Mesenchymal stem cell (in vitro differentiated cells and primary cell): ENCODE results near the gene CNNM2.

Experiments
- DNase-seq: peaks from one replicate; pipeline ENCODE4 v3.0.0-alpha.2; 2013
- H2AFZ ChIP-seq: one replicate; pipeline ENCODE4 v1.6.1; 2013; ENCODE audit warnings: low read depth, mild to moderate bottlenecking, control low read depth, inconsistent platforms, low read length, moderate library complexity
- H2AK5ac ChIP-seq: 2 replicates; pipeline ENCODE4 v1.6.1; 2013; ENCODE audit warnings: low read length, moderate library complexity, mild to moderate bottlenecking, inconsistent platforms; ENCODE audit not compliant: severe bottlenecking
- H2BK120ac ChIP-seq: one replicate; pipeline ENCODE4 v1.6.1; 2013; ENCODE audit warnings: low read depth, mild to moderate bottlenecking, inconsistent platforms, low read length, moderate library complexity
- H2BK12ac ChIP-seq, 2 experiments: one replicate each; pipeline ENCODE4 v1.6.1; 2013; ENCODE audit warnings: inconsistent platforms in 2 of 2, low read length in 2 of 2, mild to moderate bottlenecking in 2 of 2, moderate library complexity in 2 of 2, control low read depth in 1 of 2
- H2BK15ac ChIP-seq: one replicate; pipeline ENCODE4 v1.6.1; 2013; ENCODE audit warnings: mild to moderate bottlenecking, low read depth, inconsistent platforms; ENCODE audit not compliant: poor library complexity, severe bottlenecking
- H2BK5ac ChIP-seq: 2 replicates; pipeline ENCODE4 v1.6.1; 2013; ENCODE audit warnings: low read depth, mild to moderate bottlenecking, low read length, control low read depth, inconsistent platforms; ENCODE audit not compliant: poor library complexity, severe bottlenecking
- H3K14ac ChIP-seq, 2 experiments: one replicate each; pipeline ENCODE4 v1.6.1; 2013; ENCODE audit warnings: inconsistent platforms in 2 of 2, low read length in 2 of 2, control low read depth in 1 of 2, mild to moderate bottlenecking in 1 of 2, moderate library complexity in 1 of 2
- H3K18ac ChIP-seq, 2 experiments: one replicate each; pipeline ENCODE4 v1.6.1; 2013; ENCODE audit warnings: inconsistent platforms in 2 of 2, low read length in 2 of 2, control low read depth in 1 of 2, low read depth in 1 of 2, mild to moderate bottlenecking in 1 of 2
- H3K23ac ChIP-seq, 2 experiments: one replicate each; pipeline ENCODE4 v1.6.1; 2013; ENCODE audit warnings: inconsistent platforms in 2 of 2, low read length in 2 of 2, mild to moderate bottlenecking in 2 of 2, moderate library complexity in 2 of 2, control low read depth in 1 of 2
- H3K27ac ChIP-seq: 2 replicates; pipeline ENCODE4 v1.5.1; 2013; ENCODE audit warnings: mild to moderate bottlenecking, moderate library complexity, low read length, control low read depth, inconsistent platforms; ENCODE audit not compliant: poor library complexity, severe bottlenecking
- H3K27me3 ChIP-seq, 2 experiments: 2 replicates each; pipeline versions ENCODE4 v1.6.1 to v1.7.0; 2013; ENCODE audit warnings: low read length in 2 of 2, mild to moderate bottlenecking in 2 of 2, moderate library complexity in 2 of 2, control low read depth in 1 of 2, inconsistent platforms in 1 of 2; ENCODE audit not compliant: control insufficient read depth in 1 of 2, insufficient read depth in 1 of 2
- H3K36me3 ChIP-seq, 2 experiments: 2 replicates each; pipeline versions ENCODE4 v1.6.1 to v1.7.0; 2013; ENCODE audit warnings: low read length in 2 of 2, control low read depth in 1 of 2, inconsistent platforms in 1 of 2, low read depth in 1 of 2, mild to moderate bottlenecking in 1 of 2; ENCODE audit not compliant: insufficient read depth in 2 of 2, control insufficient read depth in 1 of 2
- H3K4ac ChIP-seq, 2 experiments: one replicate each; pipeline ENCODE4 v1.6.1; 2013; ENCODE audit warnings: inconsistent platforms in 2 of 2, low read length in 2 of 2, mild to moderate bottlenecking in 2 of 2, moderate library complexity in 2 of 2, control low read depth in 1 of 2, low read depth in 1 of 2
- H3K4me1 ChIP-seq: 2 replicates; pipeline ENCODE4 v1.6.1; 2013; ENCODE audit warnings: low read depth, low read length, control low read depth; ENCODE audit not compliant: control insufficient read depth, insufficient read depth
- H3K4me2 ChIP-seq: 2 replicates; pipeline ENCODE4 v1.6.1; 2013; ENCODE audit warnings: low read length, mild to moderate bottlenecking, inconsistent platforms; ENCODE audit not compliant: poor library complexity, severe bottlenecking
- H3K4me3 ChIP-seq, 2 experiments: 2 replicates each; pipeline versions ENCODE4 v1.5.1 to v1.7.0; 2013; ENCODE audit warnings: low read length in 2 of 2, mild to moderate bottlenecking in 2 of 2, control low read depth in 1 of 2, low read depth in 1 of 2; ENCODE audit not compliant: insufficient read depth in 1 of 2
- H3K79me1 ChIP-seq: replicated peaks from 2 replicates; pipeline ENCODE4 v1.6.1; 2013; ENCODE audit warnings: mild to moderate bottlenecking, control low read depth, low read length, inconsistent platforms; ENCODE audit not compliant: poor library complexity, severe bottlenecking
- H3K9ac ChIP-seq: 2 replicates; pipeline ENCODE4 v1.7.0; 2013; ENCODE audit warnings: mild to moderate bottlenecking, low read length, moderate library complexity
- H3K9me3 ChIP-seq: 2 replicates; pipeline ENCODE4 v1.7.0; 2013; ENCODE audit warnings: mild to moderate bottlenecking, low read length; ENCODE audit not compliant: control insufficient read depth
- H4K8ac ChIP-seq: one replicate; pipeline ENCODE4 v1.6.1; 2013; ENCODE audit warnings: inconsistent platforms, mild to moderate bottlenecking, low read length, moderate library complexity
- H4K91ac ChIP-seq: one replicate; pipeline ENCODE4 v1.6.1; 2013; ENCODE audit warnings: mild to moderate bottlenecking, low read length, inconsistent platforms
- WGBS: methylation state at CpG from one replicate; pipeline ENCODE4 v1.1.7; 2013; ENCODE audit warnings: mixed read lengths; 5-methylcytosine and 5-hydroxymethylcytosine counted together

The CNNM2 gene

DNA sequence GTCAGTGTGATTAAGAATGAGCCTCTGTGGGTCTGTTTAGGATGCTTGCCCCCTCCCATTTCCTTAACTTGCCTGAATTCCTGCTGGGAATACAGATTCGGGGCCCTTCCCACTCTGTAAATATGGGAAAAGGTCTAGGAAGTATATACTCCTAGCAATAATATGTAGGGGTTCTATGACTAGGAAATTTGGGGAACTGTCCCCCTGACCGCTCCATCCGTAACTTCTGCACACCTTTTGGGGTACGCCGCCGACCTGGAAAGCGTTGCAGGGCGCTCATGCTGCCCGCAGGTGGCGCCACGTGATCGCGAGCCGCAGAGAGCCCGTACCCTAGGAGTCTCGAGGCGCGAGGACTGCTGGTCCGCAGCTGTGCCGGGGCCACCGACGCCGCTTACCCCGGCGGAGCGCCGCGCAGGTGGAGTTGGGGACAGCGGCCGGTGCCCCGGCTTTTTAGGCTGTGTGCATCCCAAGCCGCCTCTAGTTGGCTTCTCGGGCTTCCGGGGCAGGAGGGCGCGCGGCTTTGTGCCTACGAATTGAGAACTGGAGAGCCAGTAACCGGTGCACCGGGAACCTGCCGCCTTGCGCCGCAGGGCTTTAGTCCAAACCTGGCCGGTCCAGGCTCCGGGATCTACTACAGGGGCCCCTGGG lies 656 bp upstream of the CNNM2 start:
- Histone ChIP-seq H2AFZ (peak overlapping the region; percentile 72), H3K4me1 (peaks cover 14% of the 10 kb centered on the region), H3K23ac (no peak overlapping the region), H2BK120ac (no peak overlapping the region), H4K8ac (no peak overlapping the region), H3K9ac (peak overlapping the region; percentile 84), H3K4me2 (peak overlapping the region; percentile 96), H3K4ac (no peak overlapping the region), H2BK15ac (no peak overlapping the region), H2BK5ac (no peak overlapping the region), H2BK12ac (no peak overlapping the region), H3K36me3 (no peaks in the 10 kb centered on the region), H4K91ac (no peak overlapping the region), H3K9me3 (no peaks in the 10 kb centered on the region), H3K27ac (peak overlapping the region; percentile 33), H3K4me3 (peak overlapping the region; percentile 60 to 93), H3K79me1 (peaks cover 9% of the 10 kb centered on the region), H3K27me3 (peaks cover 8 to 13% of the 10 kb centered on the region in 2 experiments), H3K14ac (no peak overlapping the region), H3K18ac (no peak overlapping the region), H2AK5ac (no peak overlapping the region)
- WGBS: 3% methylated on average over 44 of the region's 45 CpGs
- peak; percentile 79 for DNase-seq

DNA sequence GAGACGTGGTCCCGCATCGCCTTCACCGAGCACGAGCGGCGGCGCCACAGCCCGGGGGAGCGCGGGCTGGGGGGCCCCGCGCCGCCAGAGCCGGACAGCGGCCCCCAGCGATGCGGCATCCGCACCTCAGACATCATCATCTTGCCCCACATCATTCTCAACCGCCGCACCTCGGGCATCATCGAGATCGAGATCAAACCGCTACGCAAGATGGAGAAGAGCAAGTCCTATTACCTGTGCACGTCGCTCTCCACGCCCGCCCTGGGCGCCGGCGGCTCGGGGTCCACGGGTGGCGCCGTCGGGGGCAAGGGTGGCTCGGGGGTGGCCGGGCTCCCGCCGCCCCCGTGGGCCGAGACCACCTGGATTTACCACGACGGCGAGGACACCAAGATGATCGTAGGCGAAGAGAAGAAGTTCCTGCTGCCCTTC lies 737 bp downstream of the CNNM2 start:
- H3K4me2 ChIP-seq: peak overlapping the region; percentile 92
- peak overlapping the region; percentile 90 for H3K9ac ChIP-seq
- H3K9me3 ChIP-seq: no peaks in the 10 kb centered on the region
- peak overlapping the region; percentile 62 for H4K91ac ChIP-seq
- no peak overlapping the region for H2BK5ac ChIP-seq
- H2BK120ac ChIP-seq: peak overlapping the region; percentile 44
- peaks cover 14% of the 10 kb centered on the region for H3K4me1 ChIP-seq
- peak overlapping the region; percentile 69 for H4K8ac ChIP-seq
- H2BK15ac ChIP-seq: peak overlapping the region; percentile 15
- peak overlapping the region in 1 of 2 experiments; percentile 92 for H3K23ac ChIP-seq
- WGBS: 1% methylated on average over 43 of the region's 49 CpGs
- DNase-seq: no peak
- H2AK5ac ChIP-seq: no peak overlapping the region
- peaks cover 12% of the 10 kb centered on the region for H3K79me1 ChIP-seq
- peak overlapping the region; percentile 87 to 93 for H3K4me3 ChIP-seq
- peak overlapping the region; percentile 9 to 90 for H3K4ac ChIP-seq
- peak overlapping the region; percentile 74 for H2AFZ ChIP-seq
- H3K27ac ChIP-seq: no peak overlapping the region
- peak overlapping the region in 1 of 2 experiments; percentile 70 for H2BK12ac ChIP-seq
- peak overlapping the region in 1 of 2 experiments; percentile 6 for H3K14ac ChIP-seq
- no peaks in the 10 kb centered on the region for H3K36me3 ChIP-seq
- H3K27me3 ChIP-seq: peaks cover 4 to 13% of the 10 kb centered on the region in 2 experiments
- H3K18ac ChIP-seq: peak overlapping the region; percentile 74 to 97

DNA sequence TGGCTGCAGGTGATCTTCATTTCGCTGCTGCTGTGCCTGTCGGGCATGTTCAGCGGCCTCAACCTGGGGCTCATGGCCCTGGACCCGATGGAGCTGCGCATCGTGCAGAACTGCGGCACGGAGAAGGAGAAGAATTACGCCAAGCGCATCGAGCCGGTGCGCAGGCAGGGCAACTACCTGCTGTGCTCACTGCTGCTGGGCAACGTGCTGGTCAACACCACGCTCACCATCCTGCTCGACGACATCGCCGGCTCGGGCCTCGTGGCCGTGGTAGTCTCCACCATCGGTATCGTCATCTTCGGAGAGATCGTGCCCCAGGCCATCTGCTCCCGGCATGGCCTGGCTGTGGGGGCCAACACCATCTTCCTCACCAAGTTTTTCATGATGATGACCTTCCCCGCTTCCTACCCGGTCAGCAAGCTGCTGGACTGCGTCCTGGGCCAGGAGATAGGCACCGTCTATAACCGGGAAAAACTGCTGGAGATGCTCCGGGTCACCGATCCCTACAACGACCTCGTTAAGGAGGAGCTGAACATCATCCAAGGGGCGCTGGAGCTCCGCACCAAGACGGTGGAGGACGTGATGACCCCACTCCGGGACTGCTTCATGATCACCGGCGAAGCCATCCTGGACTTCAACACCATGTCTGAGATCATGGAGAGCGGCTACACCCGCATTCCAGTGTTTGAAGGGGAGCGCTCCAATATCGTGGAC lies 1.3 kb downstream of the CNNM2 start:
- Histone ChIP-seq H2BK12ac (peak overlapping the region in 1 of 2 experiments; percentile 25), H2BK5ac (no peak overlapping the region), H2AK5ac (no peak overlapping the region), H3K23ac (peak overlapping the region in 1 of 2 experiments; percentile 63), H2BK15ac (peak overlapping the region; percentile 15), H3K27ac (no peak overlapping the region), H3K9me3 (no peaks in the 10 kb centered on the region), H3K18ac (no peak overlapping the region), H3K9ac (peak overlapping the region; percentile 90), H3K79me1 (peaks cover 15% of the 10 kb centered on the region), H3K4me1 (peaks cover 14% of the 10 kb centered on the region), H3K4me3 (peak overlapping the region; percentile 87 to 93), H3K36me3 (no peaks in the 10 kb centered on the region), H3K4me2 (peak overlapping the region; percentile 92), H3K14ac (peak overlapping the region in 1 of 2 experiments; percentile 13), H4K91ac (peak overlapping the region; percentile 0), H2AFZ (peak overlapping the region; percentile 7), H2BK120ac (no peak overlapping the region), H3K4ac (peak overlapping the region; percentile 9 to 47), H4K8ac (peak overlapping the region; percentile 1), H3K27me3 (peaks cover 4 to 13% of the 10 kb centered on the region in 2 experiments)
- peak; percentile 32 for DNase-seq
- WGBS: 9% methylated on average over 47 of the region's 47 CpGs
